HG03354 (cell line): ENCODE measurements around the gene ZDHHC23.
A peak's percentile ranks its signal among the peaks of the same experiment; 100 is the strongest.

Source experiments
- ATAC-seq: cut with Tn5 transposase; IDR thresholded peaks from one replicate; pipeline ENCODE4 v1.9.1; 2021; ENCODE audit warnings: mild to moderate bottlenecking; ENCODE audit not compliant: unreplicated experiment, poor library complexity, severe bottlenecking

The ZDHHC23 gene, protein sequence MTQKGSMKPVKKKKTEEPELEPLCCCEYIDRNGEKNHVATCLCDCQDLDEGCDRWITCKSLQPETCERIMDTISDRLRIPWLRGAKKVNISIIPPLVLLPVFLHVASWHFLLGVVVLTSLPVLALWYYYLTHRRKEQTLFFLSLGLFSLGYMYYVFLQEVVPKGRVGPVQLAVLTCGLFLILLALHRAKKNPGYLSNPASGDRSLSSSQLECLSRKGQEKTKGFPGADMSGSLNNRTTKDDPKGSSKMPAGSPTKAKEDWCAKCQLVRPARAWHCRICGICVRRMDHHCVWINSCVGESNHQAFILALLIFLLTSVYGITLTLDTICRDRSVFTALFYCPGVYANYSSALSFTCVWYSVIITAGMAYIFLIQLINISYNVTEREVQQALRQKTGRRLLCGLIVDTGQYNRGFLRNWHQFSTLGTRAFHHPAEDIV

DNA sequence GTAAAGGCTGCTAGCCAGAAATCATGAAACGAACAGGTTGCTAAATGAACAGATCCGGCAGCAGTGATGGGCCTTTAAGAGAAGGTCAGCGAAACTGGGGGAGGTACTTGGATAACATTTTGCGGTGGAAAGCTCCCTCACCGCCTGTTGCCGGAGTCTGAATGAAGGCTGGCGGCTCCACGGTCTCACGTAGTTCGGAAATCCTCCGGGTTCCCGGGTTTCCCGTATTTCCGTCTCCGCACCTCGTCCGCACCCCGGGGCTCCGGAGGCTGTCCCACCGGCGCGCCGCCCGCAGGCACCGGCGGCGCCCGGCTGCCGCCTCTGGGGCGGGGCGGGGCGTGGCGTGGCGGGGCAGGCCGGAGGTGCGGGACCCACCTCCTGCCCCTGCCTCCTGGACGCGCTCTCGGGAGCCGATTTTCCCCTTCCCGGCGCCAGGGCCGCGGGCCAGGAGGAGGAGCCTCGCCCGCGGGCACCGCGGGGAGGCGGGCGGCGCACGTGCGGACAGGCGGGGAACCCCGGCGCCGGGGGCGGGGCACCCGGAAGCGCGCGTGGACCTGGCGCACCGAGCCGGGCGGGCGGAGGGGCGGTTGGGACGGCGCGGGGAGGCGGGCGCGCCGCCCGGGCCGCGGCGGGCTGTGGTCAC is at the start of gene ZDHHC23:
Gene ZDHHC23 (plus strand): TSS at position 642 of the 643 bp plus-strand sequence. CDS start 790 bp downstream, outside the sequence.
- ATAC-seq = peak; percentile 81

- no peak for ATAC-seq
These were observed 48.9 kb upstream of the ZDHHC23 start for GRCh38 chr3:113898892-113899291.

- ATAC-seq = no peak
These were observed 41.2 kb upstream of the ZDHHC23 start for GRCh38 chr3:113906568-113907140.

GRCh38 chr3:113908133-113908532 is 39.7 kb upstream of the ZDHHC23 start:
- no peak for ATAC-seq

DNA sequence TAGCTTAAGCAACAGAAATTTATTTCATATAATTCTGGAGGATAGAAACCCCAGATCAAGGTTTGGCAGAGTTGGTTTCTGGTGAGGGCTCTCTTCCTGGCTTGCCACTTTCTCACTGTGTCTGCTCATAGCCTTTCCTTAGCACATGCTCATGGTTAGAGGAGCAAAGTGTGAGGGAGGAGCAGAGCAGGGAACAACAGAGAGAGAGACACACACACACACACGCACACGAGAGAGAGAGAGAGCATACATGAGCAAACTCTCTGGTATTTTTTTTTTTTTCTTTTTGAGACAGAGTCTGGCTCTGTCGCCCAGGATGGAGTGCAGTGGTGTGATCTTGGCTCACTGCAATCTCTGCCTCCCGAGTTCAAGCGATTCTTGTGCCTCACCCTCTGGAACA is 36.8 kb upstream of the ZDHHC23 start:
- ATAC-seq = no peak

GRCh38 chr3:113912552-113913236 is 35.1 kb upstream of the ZDHHC23 start:
- peak; percentile 98 for ATAC-seq

- no peak for ATAC-seq
These were observed 33.2 kb upstream of the ZDHHC23 start for GRCh38 chr3:113914646-113915045.

DNA sequence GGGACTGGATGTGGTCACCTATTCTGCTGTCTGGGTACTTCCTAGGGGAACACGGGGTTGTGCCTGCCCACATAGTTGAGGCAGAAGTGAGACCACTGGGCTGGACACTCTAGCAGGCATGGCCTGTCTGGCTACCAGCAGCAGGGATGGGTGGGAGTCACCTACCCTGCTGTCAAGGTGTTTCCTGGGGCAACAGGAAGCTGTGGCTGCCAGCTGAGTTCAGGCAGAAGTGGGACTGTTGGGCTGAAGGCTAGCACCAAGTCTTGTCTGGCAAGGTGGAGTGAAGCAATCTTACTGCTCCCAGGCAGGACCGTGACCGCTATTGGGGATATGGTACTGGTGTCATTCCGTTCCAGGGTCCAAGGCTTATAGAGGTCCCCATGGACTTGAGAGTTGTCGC is 20.3 kb upstream of the ZDHHC23 start:
- no peak for ATAC-seq

GRCh38 chr3:113946831-113947230 is 982 bp upstream of the ZDHHC23 start:
- no peak for ATAC-seq

DNA sequence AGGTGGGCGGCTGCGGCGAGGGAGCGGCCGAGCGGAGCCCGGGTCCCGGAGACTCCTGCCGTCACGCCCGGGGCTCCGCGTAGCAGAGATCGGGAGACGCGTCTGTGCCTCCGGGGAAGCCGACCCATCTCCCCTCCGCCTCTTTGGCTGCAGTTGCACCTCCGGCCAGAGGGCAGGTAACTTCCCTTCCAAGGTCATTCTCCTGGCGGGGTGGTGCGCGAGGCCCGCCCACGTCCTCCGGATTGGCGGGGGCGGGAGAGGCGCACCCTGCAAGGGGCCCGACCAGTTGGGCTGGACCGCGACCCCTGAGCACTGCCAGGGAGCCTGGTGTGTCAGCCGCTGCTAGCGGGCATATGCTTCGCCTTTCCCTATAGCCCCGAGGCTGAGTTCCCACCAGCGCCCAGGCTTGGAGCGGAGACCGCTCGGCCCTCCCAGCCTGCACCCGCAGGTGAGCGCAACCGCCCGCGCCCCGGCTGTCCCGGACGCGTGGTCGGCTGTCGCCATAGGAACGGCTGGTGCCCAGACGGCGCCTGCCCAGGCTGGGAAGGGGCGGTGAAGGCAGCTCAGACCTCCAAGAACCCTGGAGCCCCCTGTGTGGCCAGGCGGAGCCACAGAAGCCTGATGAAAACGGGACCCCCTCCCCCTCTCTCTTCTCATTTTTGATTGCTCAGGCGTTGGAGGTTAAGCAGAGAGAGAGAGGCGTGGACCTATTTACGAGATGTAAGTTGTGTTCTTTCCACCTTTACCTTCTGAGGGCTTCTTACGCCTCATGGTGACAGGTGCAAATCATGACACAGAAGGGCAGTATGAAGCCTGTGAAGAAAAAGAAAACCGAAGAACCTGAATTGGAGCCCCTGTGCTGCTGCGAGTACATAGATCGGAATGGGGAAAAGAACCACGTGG is 453 bp downstream of the ZDHHC23 start:
- peak; percentile 62 for ATAC-seq

- ATAC-seq = no peak
These were observed 5.1 kb downstream of the ZDHHC23 start for GRCh38 chr3:113952921-113953320.

GRCh38 chr3:113953677-113954076 is 5.9 kb downstream of the ZDHHC23 start:
- ATAC-seq = no peak

GRCh38 chr3:113954091-113954685 is 6.4 kb downstream of the ZDHHC23 start:
- no peak for ATAC-seq

DNA sequence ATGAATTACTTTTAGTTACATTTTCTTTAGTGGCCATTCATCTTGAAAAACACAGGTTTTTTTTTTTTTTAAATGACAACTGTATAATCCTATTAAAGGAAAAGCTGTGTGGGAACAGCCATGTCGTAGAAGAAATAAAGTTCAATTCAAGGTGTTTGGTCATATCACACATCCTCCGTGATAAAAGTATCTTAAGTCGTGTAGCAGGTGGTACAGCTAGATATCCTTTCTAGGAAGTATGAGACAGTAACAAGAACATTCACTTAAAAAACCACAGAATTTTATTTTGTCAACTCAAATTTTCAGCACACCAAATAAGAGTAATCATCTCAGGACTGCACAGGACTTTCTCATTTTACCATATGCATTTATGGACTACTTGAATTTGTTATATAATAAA is 16.1 kb downstream of the ZDHHC23 start:
- ATAC-seq = no peak

DNA sequence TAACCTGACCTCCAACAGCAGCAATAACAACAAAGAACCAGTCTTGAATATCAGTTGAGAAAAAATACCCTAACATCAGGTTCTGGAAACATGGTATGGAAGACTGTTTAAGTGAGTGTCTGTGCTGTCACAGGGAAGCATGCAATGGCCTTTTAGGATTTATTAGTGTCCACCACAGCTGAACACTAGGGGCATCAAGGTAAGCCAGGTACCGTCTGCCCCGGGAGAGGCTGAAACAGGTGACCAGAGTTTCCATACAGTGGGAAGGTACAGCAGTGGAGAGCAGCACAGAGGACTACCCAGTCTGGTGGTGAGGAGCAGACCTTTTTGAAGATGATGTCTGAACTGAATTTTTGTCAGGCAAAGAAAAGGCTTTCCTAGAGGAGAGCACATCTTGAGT is 18.4 kb downstream of the ZDHHC23 start:
- ATAC-seq = no peak

DNA sequence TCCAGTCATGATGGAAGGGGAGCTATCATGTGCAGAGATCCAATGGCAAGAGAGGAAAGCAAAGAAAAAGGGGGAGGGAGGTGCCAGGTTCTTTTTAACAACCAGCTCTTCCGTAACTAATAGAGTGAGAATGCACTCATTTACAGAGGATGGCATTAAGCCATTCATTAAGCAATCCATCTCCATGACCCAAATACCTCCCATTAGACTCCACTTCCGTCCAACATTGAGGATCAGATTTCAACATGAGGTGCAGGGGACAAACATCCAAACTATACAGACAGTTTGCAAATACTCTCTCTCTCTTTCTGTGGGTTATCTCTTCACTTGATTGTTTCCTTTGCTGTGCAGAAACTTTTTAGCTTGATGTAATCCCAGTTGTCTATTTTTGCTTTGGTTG is 21.2 kb downstream of the ZDHHC23 start:
- ATAC-seq = no peak

DNA sequence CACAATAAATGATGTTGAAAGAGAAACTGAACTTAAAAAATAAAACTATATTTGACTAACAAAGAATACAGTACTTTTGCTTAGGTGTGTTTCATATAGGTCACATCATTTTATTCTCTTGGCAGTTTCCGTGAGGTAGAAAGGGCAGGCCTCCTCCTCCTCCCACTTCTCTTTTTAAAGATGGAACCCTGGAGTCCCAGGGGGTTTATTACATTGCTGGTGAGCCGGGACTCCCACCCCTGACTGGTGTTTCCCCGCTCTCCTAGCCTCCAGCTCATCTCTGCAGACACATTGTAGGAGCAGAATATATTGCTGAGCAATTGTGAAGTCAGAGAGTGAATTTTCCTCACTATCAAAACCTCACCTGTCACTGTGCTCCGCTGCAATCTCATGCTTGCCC is 30.0 kb downstream of the ZDHHC23 start:
- no peak for ATAC-seq

DNA sequence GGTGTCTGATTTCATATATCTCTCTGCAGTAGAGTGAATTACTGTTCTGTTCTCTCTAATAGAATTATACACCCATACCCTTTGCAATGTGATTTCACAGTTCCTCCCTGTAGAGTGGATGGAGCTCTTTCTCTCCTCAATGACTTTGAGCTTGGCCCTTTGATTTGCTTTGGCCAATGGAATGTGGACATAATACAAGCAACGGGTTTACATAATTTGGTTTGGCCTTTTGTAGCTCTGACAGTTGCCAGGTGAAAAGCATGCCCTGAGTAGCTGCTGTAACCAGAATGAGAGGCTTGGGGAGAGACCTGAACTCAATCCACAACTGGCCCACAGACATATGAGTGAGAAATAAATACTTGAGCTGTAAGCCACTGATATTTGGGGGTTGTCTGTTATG is 32.1 kb downstream of the ZDHHC23 start:
- no peak for ATAC-seq

DNA sequence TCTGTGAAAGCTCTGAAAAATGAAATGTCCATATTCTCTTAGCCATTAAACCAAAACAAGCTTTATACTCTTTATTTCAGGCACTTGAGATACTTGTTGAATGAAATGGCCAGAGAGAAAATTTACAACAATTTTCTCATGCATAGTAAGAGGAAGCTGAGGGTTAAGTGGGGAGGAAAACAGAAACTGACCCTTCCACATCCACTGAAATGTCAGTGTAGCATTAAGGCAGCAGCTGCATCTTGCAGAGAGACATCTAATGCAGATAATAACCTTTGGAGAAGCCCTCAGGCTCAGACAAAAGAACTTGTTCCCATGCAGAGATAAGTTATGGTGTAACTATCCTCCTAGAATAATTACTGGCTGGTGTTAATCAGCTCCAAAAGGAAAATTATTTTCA is 34.0 kb downstream of the ZDHHC23 start:
- ATAC-seq = no peak
